ENCODE data around the gene ASTN2.

Gene ASTN2

GRCh38 chr9:116405321-116405720 is 1009.5 kb downstream of the ASTN2 start:
- TF ChIP-seq SIN3A (IDR thresholded peaks at IDR 0.05; ENCODE audit: borderline replicate concordance, insufficient read depth, low read length) = no peak
- TF ChIP-seq POLR2AphosphoS5 (IDR thresholded peaks at IDR 0.05; ENCODE audit: low read depth, low read length) = no peak
- no peak for TF ChIP-seq FOXP2 (optimal IDR thresholded peaks at IDR 0.05; ENCODE audit: borderline replicate concordance, extremely low read depth, extremely low read length, insufficient read depth)
- TF ChIP-seq REST (IDR thresholded peaks at IDR 0.05; ENCODE audit: insufficient read depth in 1 of 2, low read depth in 2 of 2, low read length in 2 of 2) = no peak
- TF ChIP-seq TAF1 (IDR thresholded peaks at IDR 0.05; ENCODE audit: borderline replicate concordance, insufficient read depth, low read length) = no peak

GRCh38 chr9:116404228-116404627 is 1010.6 kb downstream of the ASTN2 start:
- TF ChIP-seq POLR2AphosphoS5 (IDR thresholded peaks at IDR 0.05; ENCODE audit: low read depth, low read length) (no peak), SIN3A (IDR thresholded peaks at IDR 0.05; ENCODE audit: borderline replicate concordance, insufficient read depth, low read length) (no peak), REST (IDR thresholded peaks at IDR 0.05; ENCODE audit: insufficient read depth in 1 of 2, low read depth in 2 of 2, low read length in 2 of 2) (no peak), TAF1 (IDR thresholded peaks at IDR 0.05; ENCODE audit: borderline replicate concordance, insufficient read depth, low read length) (no peak), FOXP2 (optimal IDR thresholded peaks at IDR 0.05; ENCODE audit: borderline replicate concordance, extremely low read depth, extremely low read length, insufficient read depth) (no peak)

GRCh38 chr9:116403171-116403570 is 1011.7 kb downstream of the ASTN2 start:
- TF ChIP-seq SIN3A (IDR thresholded peaks at IDR 0.05; ENCODE audit: borderline replicate concordance, insufficient read depth, low read length) (no peak), REST (IDR thresholded peaks at IDR 0.05; ENCODE audit: insufficient read depth in 1 of 2, low read depth in 2 of 2, low read length in 2 of 2) (no peak), TAF1 (IDR thresholded peaks at IDR 0.05; ENCODE audit: borderline replicate concordance, insufficient read depth, low read length) (no peak), POLR2AphosphoS5 (IDR thresholded peaks at IDR 0.05; ENCODE audit: low read depth, low read length) (no peak), FOXP2 (optimal IDR thresholded peaks at IDR 0.05; ENCODE audit: borderline replicate concordance, extremely low read depth, extremely low read length, insufficient read depth) (no peak)

GRCh38 chr9:116395699-116396037 is 1019.2 kb downstream of the ASTN2 start:
- TF ChIP-seq FOXP2 (optimal IDR thresholded peaks at IDR 0.05; ENCODE audit: borderline replicate concordance, extremely low read depth, extremely low read length, insufficient read depth) = no peak
- TF ChIP-seq TAF1 (IDR thresholded peaks at IDR 0.05; ENCODE audit: borderline replicate concordance, insufficient read depth, low read length) = no peak
- TF ChIP-seq POLR2AphosphoS5 (IDR thresholded peaks at IDR 0.05; ENCODE audit: low read depth, low read length) = no peak
- no peak for TF ChIP-seq REST (IDR thresholded peaks at IDR 0.05; ENCODE audit: insufficient read depth in 1 of 2, low read depth in 2 of 2, low read length in 2 of 2)
- TF ChIP-seq SIN3A (IDR thresholded peaks at IDR 0.05; ENCODE audit: borderline replicate concordance, insufficient read depth, low read length) = no peak

Data from PFSK-1 (cell line).